Erythroblast (primary cell): ENCODE results near the gene SAMD4A.

Source experiments
- GATA1 ChIP-seq: IDR thresholded peaks from 2 replicates; pipeline ENCODE4 v1.6.1; 2011; ENCODE audit warnings: low read depth, mild to moderate bottlenecking, control low read depth, low read length, moderate library complexity
- POLR2A ChIP-seq: IDR thresholded peaks from 2 replicates; pipeline ENCODE4 v1.6.1; 2011; ENCODE audit warnings: mild to moderate bottlenecking, low read length

DNA sequence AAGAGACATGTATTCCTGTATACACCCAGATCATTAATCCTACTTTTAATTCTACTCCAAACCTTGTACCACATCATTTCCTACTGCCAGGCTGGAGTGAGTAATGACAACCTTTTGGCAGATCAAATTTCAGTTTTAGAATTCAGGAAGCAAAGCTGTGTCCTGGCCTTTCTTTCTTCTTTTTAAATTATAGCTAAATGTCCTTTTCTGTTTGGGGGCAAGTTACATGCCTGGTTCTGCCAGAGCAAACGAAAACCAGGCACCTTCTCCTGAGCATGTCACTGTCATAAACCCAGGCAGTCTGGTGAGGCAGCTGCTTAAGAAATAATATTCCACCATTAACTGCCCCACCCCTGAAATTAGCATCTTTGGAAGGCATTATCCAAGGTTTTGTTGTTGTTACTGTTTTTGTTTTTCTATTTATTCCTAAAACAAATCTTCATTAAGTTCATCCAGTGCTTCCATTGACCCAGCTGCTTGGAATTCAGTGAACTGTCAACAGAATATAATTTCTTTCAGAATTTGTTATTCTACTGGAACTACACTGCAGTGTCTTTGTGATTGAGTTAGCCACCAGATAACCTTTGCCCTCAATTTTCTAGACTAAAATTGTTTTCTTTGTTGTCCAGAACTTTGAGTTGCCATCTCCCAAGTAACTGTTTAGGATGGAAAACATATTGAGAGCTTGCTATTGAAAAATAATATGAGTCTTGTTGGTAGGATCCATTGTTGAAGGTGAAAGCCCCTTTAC lies 33.2 kb downstream of the SAMD4A start:
- TF ChIP-seq POLR2A: no peak
- no peak for TF ChIP-seq GATA1
